HepG2 (cell line): ENCODE data around the gene CFAP97. TPM values are rescaled to one million over a fixed set of nuclear protein-coding genes. Genes with fewer than 3 reads are reported as not detected.
A peak's percentile ranks its signal among the peaks of the same experiment; 100 is the strongest.

Experiments used
- ARNTL ChIP-seq: sonication (generic); formaldehyde crosslinking; IDR thresholded peaks from 2 replicates; pipeline ENCODE4 v1.4.0; 2020; ENCODE audit warnings: mild to moderate bottlenecking, missing genetic modification reagents
- ELF3 ChIP-seq: IDR thresholded peaks from 2 replicates; pipeline ENCODE4 v1.6.1; 2016; ENCODE audit warnings: missing genetic modification reagents, missing compliant biosample characterization
- FIP1L1 ChIP-seq: fragments of 200-400 bp; formaldehyde crosslinking; IDR thresholded peaks from 2 replicates; pipeline ENCODE4 v1.6.1; 2018; ENCODE audit warnings: low read depth, mild to moderate bottlenecking, low read length, moderate library complexity, borderline replicate concordance; ENCODE audit not compliant: insufficient read depth
- GABPA ChIP-seq, 2 experiments: IDR thresholded peaks; 2 replicates each; pipeline ENCODE4 v1.6.1; 2011 to 2016; ENCODE audit warnings: low read depth in 2 of 2, low read length in 1 of 2, missing biosample characterization in 1 of 2, missing genetic modification characterization in 1 of 2
- GABPB1 ChIP-seq: IDR thresholded peaks from 2 replicates; pipeline ENCODE4 v1.6.1; 2016; ENCODE audit warnings: mild to moderate bottlenecking, missing genetic modification reagents, moderate library complexity, missing compliant biosample characterization
- GATA4 ChIP-seq: sonication (generic); IDR thresholded peaks from 2 replicates; pipeline ENCODE4 v1.6.1; 2016; ENCODE audit warnings: antibody characterized with exemption, low read depth, borderline replicate concordance
- GATAD2A ChIP-seq: IDR thresholded peaks from 2 replicates; pipeline ENCODE4 v1.6.1; 2016
- HHEX ChIP-seq: IDR thresholded peaks from 2 replicates; pipeline ENCODE4 v1.6.1; 2016; ENCODE audit warnings: control low read depth
- HOMEZ ChIP-seq: IDR thresholded peaks from 2 replicates; pipeline ENCODE4 v1.6.1; 2016; ENCODE audit warnings: low read depth
- KLF6 ChIP-seq: IDR thresholded peaks from 2 replicates; pipeline ENCODE4 v1.8.0; 2016; ENCODE audit warnings: missing biosample characterization, missing genetic modification reagents
- MYC ChIP-seq: sonication (generic); formaldehyde crosslinking; IDR thresholded peaks from 2 replicates; pipeline ENCODE4 v1.9.0; 2021; ENCODE audit warnings: missing genetic modification reagents, borderline replicate concordance
- NFYB ChIP-seq: sonication (generic); formaldehyde crosslinking; IDR thresholded peaks from 2 replicates; pipeline ENCODE4 v1.4.0; 2020; ENCODE audit warnings: missing genetic modification reagents
- SMAD3 ChIP-seq: sonication (generic); formaldehyde crosslinking; IDR thresholded peaks from 2 replicates; pipeline ENCODE4 v1.4.0; 2020; ENCODE audit warnings: missing genetic modification reagents
- SNAPC2 ChIP-seq: sonication (generic); formaldehyde crosslinking; IDR thresholded peaks from 2 replicates; pipeline ENCODE4 v1.8.1; 2022; ENCODE audit warnings: mild to moderate bottlenecking, missing genetic modification reagents
- SP4 ChIP-seq: sonication (generic); formaldehyde crosslinking; IDR thresholded peaks from 2 replicates; pipeline ENCODE4 v1.8.1; 2023; ENCODE audit warnings: mild to moderate bottlenecking, missing genetic modification reagents
- STAG1 ChIP-seq: sonication (generic); formaldehyde crosslinking; IDR thresholded peaks from 2 replicates; pipeline ENCODE4 v1.4.0; 2020; ENCODE audit warnings: missing genetic modification reagents
- THAP11 ChIP-seq: IDR thresholded peaks from 2 replicates; pipeline ENCODE4 v1.6.1; 2016; ENCODE audit warnings: missing biosample characterization, missing genetic modification reagents
- THYN1 ChIP-seq: sonication (generic); formaldehyde crosslinking; IDR thresholded peaks from 2 replicates; pipeline ENCODE4 v1.8.1; 2023; ENCODE audit warnings: low read depth, mild to moderate bottlenecking, moderate library complexity, missing genetic modification reagents, borderline replicate concordance
- TOPORS ChIP-seq: sonication (generic); formaldehyde crosslinking; IDR thresholded peaks from 2 replicates; pipeline ENCODE4 v1.8.0; 2023; ENCODE audit warnings: mild to moderate bottlenecking, missing genetic modification reagents
- TP53 ChIP-seq: sonication (generic); formaldehyde crosslinking; conservative IDR thresholded peaks from 2 replicates; pipeline ENCODE4 v1.4.0; 2020; ENCODE audit warnings: missing genetic modification reagents
- ZBTB20 ChIP-seq: sonication (generic); formaldehyde crosslinking; IDR thresholded peaks from 2 replicates; pipeline ENCODE4 v1.8.1; 2023; ENCODE audit warnings: missing genetic modification reagents, low read depth, mild to moderate bottlenecking, borderline replicate concordance
- ZFP41 ChIP-seq: sonication (generic); formaldehyde crosslinking; IDR thresholded peaks from 2 replicates; pipeline ENCODE4 v1.4.0; 2020; ENCODE audit warnings: mild to moderate bottlenecking, missing genetic modification reagents, borderline replicate concordance
- ZFYVE20 ChIP-seq: sonication (generic); formaldehyde crosslinking; IDR thresholded peaks from 2 replicates; pipeline ENCODE4 v1.8.0; 2023; ENCODE audit warnings: low read depth, mild to moderate bottlenecking, moderate library complexity, missing genetic modification reagents, borderline replicate concordance
- ZNF12 ChIP-seq: sonication (generic); formaldehyde crosslinking; IDR thresholded peaks from 2 replicates; pipeline ENCODE4 v1.5.0; 2020; ENCODE audit warnings: missing genetic modification reagents
- ZNF205 ChIP-seq: IDR thresholded peaks from 2 replicates; pipeline ENCODE4 v1.6.1; 2018; ENCODE audit warnings: missing biosample characterization, missing genetic modification reagents
- ZNF34 ChIP-seq: sonication (generic); formaldehyde crosslinking; IDR thresholded peaks from 2 replicates; pipeline ENCODE4 v1.4.0; 2020; ENCODE audit warnings: mild to moderate bottlenecking, missing genetic modification reagents, borderline replicate concordance
- ZNF430 ChIP-seq: sonication (generic); formaldehyde crosslinking; IDR thresholded peaks from 2 replicates; pipeline ENCODE4 v1.9.0; 2021; ENCODE audit warnings: mild to moderate bottlenecking, missing genetic modification reagents
- ZNF468 ChIP-seq: sonication (generic); formaldehyde crosslinking; IDR thresholded peaks from 2 replicates; pipeline ENCODE4 v1.8.0; 2022; ENCODE audit warnings: mild to moderate bottlenecking, moderate library complexity, missing genetic modification reagents
- ZNF564 ChIP-seq: sonication (generic); formaldehyde crosslinking; IDR thresholded peaks from 2 replicates; pipeline ENCODE4 v1.8.1; 2023; ENCODE audit warnings: mild to moderate bottlenecking, missing genetic modification reagents
- polyA plus RNA-seq, 8 experiments: library from polyadenylated mRNA; depleted of rRNA in 3 of 8; stranded (reverse) in 7 of 8; unstranded in 1 of 8; fragments of >200 nt; fragmentation: Illumina TruSeq in 4 of 8; extraction: Trizol in 4 of 8; gene quantifications; 2 replicates each; pipeline versions ENCODE4 v1.2.1 to v1.2.3, GENCODE V29; 2011 to 2016; ENCODE audit warnings: low read depth in 4 of 8, missing spikeins in 1 of 8, mixed read lengths in 1 of 8; ENCODE audit not compliant: insufficient read depth in 1 of 8
- total RNA-seq, 5 experiments: library from RNA; depleted of rRNA; stranded (reverse); fragments of >200 nt; fragmentation: Illumina TruSeq; extraction: Trizol; gene quantifications; 2 replicates each; pipeline ENCODE4 v1.2.3, GENCODE V29; 2016; ENCODE audit warnings: low read depth in 1 of 5
- TF ChIP-seq, protein P1 (sequence below): sonication (generic); formaldehyde crosslinking; IDR thresholded peaks from 2 replicates; pipeline ENCODE4 v1.4.0; 2020; ENCODE audit warnings: missing genetic modification reagents

Gene CFAP97
- total and polyA plus RNA-seq, 2 of the 13 experiments (the other 11 are each of a cell fraction or from before 2014, with no cell fraction given) = 32.1 to 44.4 TPM

DNA sequence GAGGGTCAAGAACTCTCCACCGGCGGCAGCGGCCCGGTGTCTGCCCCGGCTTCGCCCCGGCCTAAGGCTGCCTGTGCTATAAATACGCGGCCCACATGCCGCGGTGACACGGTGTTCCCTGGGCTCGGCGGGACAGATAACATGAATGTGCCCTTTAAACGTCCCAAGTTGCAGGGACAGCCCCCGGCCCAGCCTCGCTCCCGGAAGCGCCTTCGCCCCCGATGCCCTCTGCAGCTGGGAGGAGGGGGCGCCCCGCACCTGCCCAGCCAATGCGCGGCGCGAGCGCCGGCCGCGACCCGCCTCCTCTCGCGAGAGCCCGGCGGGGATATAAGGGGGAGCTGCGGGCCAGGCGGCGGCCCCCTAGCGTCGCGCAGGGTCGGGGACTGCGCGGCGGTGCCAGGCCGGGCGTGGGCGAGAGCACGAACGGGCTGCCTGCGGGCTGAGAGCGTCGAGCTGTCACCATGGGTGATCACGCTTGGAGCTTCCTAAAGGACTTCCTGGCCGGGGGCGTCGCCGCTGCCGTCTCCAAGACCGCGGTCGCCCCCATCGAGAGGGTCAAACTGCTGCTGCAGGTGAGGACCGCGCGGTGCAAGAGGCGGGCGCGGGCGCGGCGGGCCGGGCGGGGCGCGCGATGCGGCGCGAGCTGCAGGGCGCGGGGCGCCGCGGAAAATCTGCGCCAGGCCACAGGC, 60.7 kb downstream of the CFAP97 start, which contains the start of gene SLC25A4 (continued):
- no peak for TF ChIP-seq HHEX (CRISPR knock-in tag)
- TF ChIP-seq ZNF205 (CRISPR knock-in tag) = peak; percentile 35; the same call in 1 of the 2 replicates
- TF ChIP-seq GABPB1 (CRISPR knock-in tag) = peak; percentile 93
- TF ChIP-seq GATAD2A (CRISPR knock-in tag) = no peak
- peak; percentile 57; the same call in 1 of the 2 replicates for TF ChIP-seq ZNF564 (CRISPR knock-in tag)
- TF ChIP-seq ZNF34 = no peak
- no peak for TF ChIP-seq FIP1L1
- TF ChIP-seq THYN1 (CRISPR knock-in tag) = no peak
- TF ChIP-seq MYC (CRISPR knock-in tag) = peak; percentile 88
- 0 out of 2 replicates have a peak, but pooled peaks have one; percentile 79 for TF ChIP-seq ZFP41 (CRISPR knock-in tag)
- TF ChIP-seq ZNF430 (CRISPR knock-in tag) = peak; percentile 91
- TF ChIP-seq HOMEZ (CRISPR knock-in tag) = peak; percentile 87; the same call in 1 of the 2 replicates
- peak; percentile 97 for TF ChIP-seq ELF3 (CRISPR knock-in tag)
- TF ChIP-seq GABPA (IDR thresholded peaks at IDR 0.05; ENCODE audit: low read depth, low read length) = peak; percentile 39; the same call in 1 of the 2 replicates
- peak; percentile 48; the same call in 1 of the 2 replicates for TF ChIP-seq GABPA (CRISPR knock-in tag; IDR thresholded peaks at IDR 0.05; ENCODE audit: low read depth)
- no peak for TF ChIP-seq ZNF468 (CRISPR knock-in tag)
- TF ChIP-seq KLF6 (CRISPR knock-in tag) = peak; percentile 90
- no peak for TF ChIP-seq ZFYVE20 (CRISPR knock-in tag)
- TF ChIP-seq TP53 = peak; percentile 45; the same call in 1 of the 2 replicates
- TF ChIP-seq SMAD3 (CRISPR knock-in tag) = peak; percentile 89; the same call in 1 of the 2 replicates
- peak; percentile 86 for TF ChIP-seq NFYB (CRISPR knock-in tag)
- 0 out of 2 replicates have a peak, but pooled peaks have one; percentile 39 for TF ChIP-seq ARNTL (CRISPR knock-in tag)
- peak; percentile 64 for TF ChIP-seq TOPORS
- TF ChIP-seq, protein P1, sequence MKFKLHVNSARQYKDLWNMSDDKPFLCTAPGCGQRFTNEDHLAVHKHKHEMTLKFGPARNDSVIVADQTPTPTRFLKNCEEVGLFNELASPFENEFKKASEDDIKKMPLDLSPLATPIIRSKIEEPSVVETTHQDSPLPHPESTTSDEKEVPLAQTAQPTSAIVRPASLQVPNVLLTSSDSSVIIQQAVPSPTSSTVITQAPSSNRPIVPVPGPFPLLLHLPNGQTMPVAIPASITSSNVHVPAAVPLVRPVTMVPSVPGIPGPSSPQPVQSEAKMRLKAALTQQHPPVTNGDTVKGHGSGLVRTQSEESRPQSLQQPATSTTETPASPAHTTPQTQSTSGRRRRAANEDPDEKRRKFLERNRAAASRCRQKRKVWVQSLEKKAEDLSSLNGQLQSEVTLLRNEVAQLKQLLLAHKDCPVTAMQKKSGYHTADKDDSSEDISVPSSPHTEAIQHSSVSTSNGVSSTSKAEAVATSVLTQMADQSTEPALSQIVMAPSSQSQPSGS (CRISPR knock-in tag) = 0 out of 2 replicates have a peak, but pooled peaks have one; percentile 38
- no peak for TF ChIP-seq SNAPC2 (CRISPR knock-in tag)
- TF ChIP-seq THAP11 (CRISPR knock-in tag) = peak; percentile 86
- peak; percentile 55; the same call in 1 of the 2 replicates for TF ChIP-seq ZBTB20 (CRISPR knock-in tag)
- TF ChIP-seq GATA4 = peak; percentile 69
- 0 out of 2 replicates have a peak, but pooled peaks have one; percentile 29 for TF ChIP-seq ZNF12 (CRISPR knock-in tag)
- TF ChIP-seq SP4 (CRISPR knock-in tag) = peak; percentile 90
- 0 out of 2 replicates have a peak, but pooled peaks have one; percentile 26 for TF ChIP-seq STAG1 (CRISPR knock-in tag)
